Measurements from ENCODE around the gene KLKB1.
A peak's percentile ranks its signal among the peaks of the same experiment; 100 is the strongest.
"Not testable (repeated sequence)": the region's sequence is repeated elsewhere in the genome, so short reads cannot be mapped to it uniquely, and the experiment has no call there.

KLKB1 gene

GRCh38 chr4:186265683-186266652 lies 38.7 kb downstream of the KLKB1 start, which contains the start of gene F11:
TSS of gene F11 (plus strand) at chr4:186266189. CDS start at chr4:186267137, 948 bp downstream.
- DNase-seq: no peak

GRCh38 chr4:186266729-186267456 lies 39.6 kb downstream of the KLKB1 start:
- no peak for DNase-seq

GRCh38 chr4:186271081-186271678 lies 43.9 kb downstream of the KLKB1 start:
- DNase-seq: no peak

GRCh38 chr4:186272699-186273391 lies 45.5 kb downstream of the KLKB1 start:
- no peak for DNase-seq

GRCh38 chr4:186273392-186273789 lies 46.1 kb downstream of the KLKB1 start:
- not testable (repeated sequence) for DNase-seq

- DNase-seq: no peak
Observed at GRCh38 chr4:186283311-186283710, 56.0 kb downstream of the KLKB1 start.

- DNase-seq: no peak
Observed at GRCh38 chr4:186285147-186285546, 57.8 kb downstream of the KLKB1 start.

GRCh38 chr4:186286581-186286980 lies 59.3 kb downstream of the KLKB1 start:
- DNase-seq: no peak

GRCh38 chr4:186291256-186291890 lies 64.1 kb downstream of the KLKB1 start:
- DNase-seq: no peak

- DNase-seq: no peak
Observed at GRCh38 chr4:186294160-186294559, 66.9 kb downstream of the KLKB1 start.

- DNase-seq: no peak
Observed at GRCh38 chr4:186296481-186296880, 69.2 kb downstream of the KLKB1 start.

- DNase-seq: peak; percentile 8
Observed at GRCh38 chr4:186297013-186297645, 69.8 kb downstream of the KLKB1 start.

- DNase-seq: no peak
Observed at GRCh38 chr4:186298031-186298647, 70.8 kb downstream of the KLKB1 start.

- DNase-seq: no peak
Observed at GRCh38 chr4:186299291-186299690, 72.0 kb downstream of the KLKB1 start.

- DNase-seq: no peak
Observed at GRCh38 chr4:186300659-186301390, 73.5 kb downstream of the KLKB1 start.

GRCh38 chr4:186304216-186304615 lies 76.9 kb downstream of the KLKB1 start:
- no peak for DNase-seq

GRCh38 chr4:186304866-186305505 lies 77.7 kb downstream of the KLKB1 start:
- DNase-seq: no peak

GRCh38 chr4:186307497-186307896 lies 80.2 kb downstream of the KLKB1 start:
- peak; percentile 27 for DNase-seq

GRCh38 chr4:186307916-186308315 lies 80.6 kb downstream of the KLKB1 start:
- DNase-seq: no peak
